Liver (tissue), 3 donors: ENCODE measurements around the gene GLIS1.

ENCODE experiments used
- ATF3 ChIP-seq: IDR thresholded peaks from 2 replicates; pipeline ENCODE4 v1.6.1; 2016; ENCODE audit warnings: antibody characterized with exemption
- CTCF ChIP-seq: fragments of 150-350 bp; IDR thresholded peaks from 2 replicates; pipeline ENCODE4 v1.5.1; 2017; ENCODE audit warnings: improper control_type of control experiment, low read depth, low read length; ENCODE audit not compliant: missing input control
- JUND ChIP-seq, 2 donors: IDR thresholded peaks; 2 replicates each; pipeline ENCODE4 v1.6.1; 2016; ENCODE audit warnings: antibody characterized with exemption in 2 of 2
- RAD21 ChIP-seq, 2 donors: IDR thresholded peaks; 2 replicates each; pipeline ENCODE4 v1.6.1; 2016; ENCODE audit warnings: antibody characterized with exemption in 2 of 2, mild to moderate bottlenecking in 2 of 2
- RXRA ChIP-seq, 2 donors: IDR thresholded peaks; 2 replicates each; pipeline ENCODE4 v1.6.1; 2017 to 2018; ENCODE audit warnings: antibody characterized with exemption in 2 of 2, mild to moderate bottlenecking in 1 of 2
- SP1 ChIP-seq: IDR thresholded peaks from 2 replicates; pipeline ENCODE4 v1.6.1; 2018; ENCODE audit warnings: antibody characterized with exemption, mild to moderate bottlenecking
- YY1 ChIP-seq: IDR thresholded peaks from 2 replicates; pipeline ENCODE4 v1.6.1; 2016; ENCODE audit warnings: antibody characterized with exemption, mild to moderate bottlenecking
- donor health status: healthy.
- donor health status: healthy.

- TF ChIP-seq RXRA (IDR thresholded peaks at IDR 0.05) = no peak
- TF ChIP-seq YY1 = no peak
- no peak for TF ChIP-seq CTCF
- no peak for TF ChIP-seq SP1
- no peak for TF ChIP-seq RAD21 (IDR thresholded peaks at IDR 0.05)
- no peak for TF ChIP-seq JUND (IDR thresholded peaks at IDR 0.05)
- no peak for TF ChIP-seq ATF3
Measured at GRCh38 chr1:53694718-53695091, 44.3 kb downstream of the GLIS1 start.
